A673 (cell line): ENCODE measurements around the gene ARHGAP15. TPM values are rescaled to one million over a fixed set of nuclear protein-coding genes. Genes with fewer than 3 reads are reported as not detected.

Experiments used
- BruUV-seq: library from RNA; stranded (reverse); fragments of 400-500 nt; replicated peaks from 2 replicates; lab custom pipeline; 2021; lab: Mats Ljungman, UMichigan
- CTCF ChIA-PET: fragments of 300-600 bp; sonication (Branson Sonifier 250); formaldehyde crosslinking; loops from one replicate; lab custom pipeline; 2022; ENCODE audit warnings: antibody characterized with exemption; lab: Charles Lee
- POLR2A ChIA-PET: fragments of 300-600 bp; sonication (Branson Sonifier 250); formaldehyde crosslinking; loops from one replicate; lab custom pipeline; 2022; ENCODE audit warnings: antibody characterized with exemption; ENCODE audit not compliant: low non-redundant PET; lab: Charles Lee
- DNase-seq: peaks from one replicate; pipeline ENCODE4 v3.0.0-alpha.2; 2015; ENCODE audit warnings: low spot score
- H3K27ac ChIP-seq: fragments of 200-600 bp; sonication (generic); 2 replicates; pipeline ENCODE4 v1.5.1; 2016; ENCODE audit warnings: mixed run types, low read depth, mild to moderate bottlenecking, mixed read lengths, antibody characterized with exemption, low read length; ENCODE audit not compliant: poor library complexity, severe bottlenecking
- H3K27me3 ChIP-seq: fragments of 200-600 bp; sonication (generic); replicated peaks from 2 replicates; pipeline ENCODE4 v1.6.1; 2017; ENCODE audit warnings: mixed run types, low read depth, mild to moderate bottlenecking, mixed read lengths, antibody characterized with exemption, low read length; ENCODE audit not compliant: insufficient read depth, poor library complexity
- H3K36me3 ChIP-seq: fragments of 200-600 bp; sonication (generic); 2 replicates; pipeline ENCODE4 v1.6.1; 2016; ENCODE audit warnings: mixed run types, mild to moderate bottlenecking, mixed read lengths, antibody characterized with exemption, low read length; ENCODE audit not compliant: insufficient read depth, poor library complexity, severe bottlenecking
- H3K4me1 ChIP-seq: fragments of 200-600 bp; sonication (generic); 2 replicates; pipeline ENCODE4 v1.6.1; 2017; ENCODE audit warnings: mixed run types, mild to moderate bottlenecking, mixed read lengths, antibody characterized with exemption, low read length; ENCODE audit not compliant: insufficient read depth, poor library complexity, severe bottlenecking
- H3K4me3 ChIP-seq: fragments of 200-600 bp; sonication (generic); 2 replicates; pipeline ENCODE4 v1.5.1; 2016; ENCODE audit warnings: low read depth, mixed run types, mild to moderate bottlenecking, mixed read lengths, low read length; ENCODE audit not compliant: poor library complexity, severe bottlenecking
- H3K9me3 ChIP-seq: fragments of 200-600 bp; sonication (generic); 2 replicates; pipeline ENCODE4 v1.6.1; 2016; ENCODE audit warnings: mixed run types, low read depth, mild to moderate bottlenecking, mixed read lengths, antibody characterized with exemption, low read length; ENCODE audit not compliant: poor library complexity, severe bottlenecking
- CTCF ChIP-seq: fragments of 300-800, 200-600 bp; sonication (generic); conservative IDR thresholded peaks from 2 replicates; pipeline ENCODE4 v1.5.1; 2017; ENCODE audit warnings: low read depth, mild to moderate bottlenecking, antibody characterized with exemption, low read length, moderate library complexity, mixed read lengths
- EZH2 ChIP-seq: fragments of 200-600 bp; sonication (generic); IDR thresholded peaks from 2 replicates; pipeline ENCODE4 v1.6.1; 2017; ENCODE audit warnings: borderline replicate concordance, low read depth, mild to moderate bottlenecking, mixed read lengths, antibody characterized with exemption, low read length; ENCODE audit not compliant: poor library complexity, severe bottlenecking
- intact Hi-C: fragments of 100-400 bp; cut with micrococcal nuclease; formaldehyde crosslinking; loops from one replicate; pipeline ENCODE4 v1.10.0; 2022; ENCODE audit not compliant: unreplicated experiment
- total RNA-seq: library from RNA; stranded (reverse); gene quantifications from 2 replicates; pipeline ENCODE4 v1.2.3, GENCODE V29; 2021

ARHGAP15 gene
- total RNA-seq, 1 experiment from 2014 or later = not detected

GRCh38 chr2:143717536-143718168 lies 588.4 kb downstream of the ARHGAP15 start:
- BruUV-seq = no TSS peak
- intact Hi-C loops = no loop called here
- Histone ChIP-seq H3K9me3 (no peaks in the 10 kb centered on the region), H3K27me3 (no peaks in the 10 kb centered on the region), H3K36me3 (no peaks in the 10 kb centered on the region), H3K4me3 (no peak overlapping the region), H3K4me1 (no peaks in the 10 kb centered on the region), H3K27ac (no peak overlapping the region)
- ChIA-PET POLR2A (no interaction called here), CTCF (no interaction called here)
- TF ChIP-seq EZH2 = no peak
- TF ChIP-seq CTCF = no peak
- no peak for DNase-seq

GRCh38 chr2:143718745-143719144 lies 589.5 kb downstream of the ARHGAP15 start:
- no peak for TF ChIP-seq CTCF
- TF ChIP-seq EZH2 = no peak
- DNase-seq = no peak
- no peaks in the 10 kb centered on the region for H3K4me1 ChIP-seq
- H3K36me3 ChIP-seq = no peaks in the 10 kb centered on the region
- H3K27me3 ChIP-seq = no peaks in the 10 kb centered on the region
- intact Hi-C loops = no loop called here
- H3K27ac ChIP-seq = no peak overlapping the region
- ChIA-PET CTCF (no interaction called here), POLR2A (interaction anchor here (0.6 kb wide), 1 partner anchor 305 kb away, joined by 4 read pairs; no protein-coding TSS in a partner anchor)
- H3K9me3 ChIP-seq = no peaks in the 10 kb centered on the region
- no TSS peak for BruUV-seq
- H3K4me3 ChIP-seq = no peak overlapping the region

GRCh38 chr2:143719406-143719805 lies 590.2 kb downstream of the ARHGAP15 start:
- intact Hi-C loops = no loop called here
- H3K9me3 ChIP-seq = no peaks in the 10 kb centered on the region
- ChIA-PET CTCF (no interaction called here), POLR2A (no interaction called here)
- H3K27ac ChIP-seq = no peak overlapping the region
- H3K27me3 ChIP-seq = no peaks in the 10 kb centered on the region
- no peaks in the 10 kb centered on the region for H3K36me3 ChIP-seq
- H3K4me3 ChIP-seq = no peak overlapping the region
- no peaks in the 10 kb centered on the region for H3K4me1 ChIP-seq
- no peak for DNase-seq
- BruUV-seq = no TSS peak
- TF ChIP-seq EZH2 = no peak
- no peak for TF ChIP-seq CTCF
